Measurements from ENCODE around the gene PML. TPM values are rescaled to one million over a fixed set of nuclear protein-coding genes. Genes with fewer than 3 reads are reported as not detected.

Gene PML, protein sequence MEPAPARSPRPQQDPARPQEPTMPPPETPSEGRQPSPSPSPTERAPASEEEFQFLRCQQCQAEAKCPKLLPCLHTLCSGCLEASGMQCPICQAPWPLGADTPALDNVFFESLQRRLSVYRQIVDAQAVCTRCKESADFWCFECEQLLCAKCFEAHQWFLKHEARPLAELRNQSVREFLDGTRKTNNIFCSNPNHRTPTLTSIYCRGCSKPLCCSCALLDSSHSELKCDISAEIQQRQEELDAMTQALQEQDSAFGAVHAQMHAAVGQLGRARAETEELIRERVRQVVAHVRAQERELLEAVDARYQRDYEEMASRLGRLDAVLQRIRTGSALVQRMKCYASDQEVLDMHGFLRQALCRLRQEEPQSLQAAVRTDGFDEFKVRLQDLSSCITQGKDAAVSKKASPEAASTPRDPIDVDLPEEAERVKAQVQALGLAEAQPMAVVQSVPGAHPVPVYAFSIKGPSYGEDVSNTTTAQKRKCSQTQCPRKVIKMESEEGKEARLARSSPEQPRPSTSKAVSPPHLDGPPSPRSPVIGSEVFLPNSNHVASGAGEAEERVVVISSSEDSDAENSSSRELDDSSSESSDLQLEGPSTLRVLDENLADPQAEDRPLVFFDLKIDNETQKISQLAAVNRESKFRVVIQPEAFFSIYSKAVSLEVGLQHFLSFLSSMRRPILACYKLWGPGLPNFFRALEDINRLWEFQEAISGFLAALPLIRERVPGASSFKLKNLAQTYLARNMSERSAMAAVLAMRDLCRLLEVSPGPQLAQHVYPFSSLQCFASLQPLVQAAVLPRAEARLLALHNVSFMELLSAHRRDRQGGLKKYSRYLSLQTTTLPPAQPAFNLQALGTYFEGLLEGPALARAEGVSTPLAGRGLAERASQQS
- 10 to 100 TPM; 83.8 to 92.3 TPM for total RNA-seq

DNA sequence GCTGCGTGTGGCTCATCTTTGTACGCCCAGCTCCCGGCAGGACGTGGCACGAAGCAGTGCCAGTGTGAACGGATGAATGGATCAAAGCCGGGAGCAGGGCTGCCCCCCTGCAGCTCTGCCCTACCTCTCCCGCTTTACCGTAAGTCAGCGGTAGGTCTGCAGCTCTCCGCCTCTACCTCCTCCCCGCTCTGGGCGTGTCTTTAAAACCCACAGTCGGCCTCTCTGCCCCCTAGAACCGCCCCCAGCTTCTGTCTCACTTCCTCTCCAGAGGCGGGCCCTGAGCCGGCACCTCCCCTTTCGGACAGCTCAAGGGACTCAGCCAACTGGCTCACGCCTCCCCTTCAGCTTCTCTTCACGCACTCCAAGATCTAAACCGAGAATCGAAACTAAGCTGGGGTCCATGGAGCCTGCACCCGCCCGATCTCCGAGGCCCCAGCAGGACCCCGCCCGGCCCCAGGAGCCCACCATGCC lies at the start of gene PML:
PML (plus strand) TSS at position 304 of the 471 bp plus-strand sequence; CDS start at position 401, 97 bp downstream.

DNA sequence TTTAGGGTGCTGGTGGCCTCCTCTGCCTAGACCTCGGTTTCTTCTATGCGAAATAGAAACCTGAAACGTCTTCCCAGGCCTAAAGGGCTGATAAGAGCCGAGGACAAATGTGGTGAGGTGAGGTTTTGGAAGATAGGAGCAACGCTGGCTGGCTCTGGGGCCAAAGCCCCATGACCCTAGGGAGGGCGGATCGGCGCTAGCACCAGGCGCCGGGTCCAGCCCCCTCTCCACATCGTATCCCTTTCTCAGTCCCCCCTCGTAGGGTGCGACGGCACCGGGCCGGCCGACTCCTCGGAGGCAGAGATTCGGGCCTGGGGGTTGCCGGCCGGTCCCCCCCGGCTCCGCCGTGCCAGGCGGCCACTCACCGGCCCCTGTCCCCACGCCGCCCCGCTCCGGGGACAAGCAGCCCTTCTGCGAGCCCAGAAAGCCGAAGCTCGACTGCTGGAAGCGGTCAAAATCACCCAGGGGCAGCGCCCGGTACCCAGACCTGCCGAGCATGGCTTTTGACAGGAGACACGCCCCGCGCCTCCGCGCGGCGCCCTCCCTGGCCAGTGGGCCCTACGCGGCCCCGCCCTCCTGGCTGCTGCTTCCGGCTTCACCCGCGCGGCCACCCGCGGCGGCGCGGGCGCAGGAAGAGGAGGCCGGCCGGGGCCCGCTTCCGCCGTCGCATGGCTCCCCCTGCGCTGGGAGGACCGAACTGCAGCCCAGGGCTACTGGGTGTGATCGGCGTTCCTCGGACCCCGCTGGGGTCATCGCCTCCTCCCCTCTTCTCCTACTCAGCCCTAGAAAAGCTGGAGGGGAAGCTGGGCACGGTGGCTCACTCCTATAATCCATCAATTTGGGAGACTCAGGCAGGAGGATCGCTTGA lies 2.6 kb upstream of the PML start, which contains the start of gene STOML1:
STOML1 (minus strand) TSS at position 570 of the 868 bp plus-strand sequence; CDS start at position 498, 72 bp downstream.

DNA sequence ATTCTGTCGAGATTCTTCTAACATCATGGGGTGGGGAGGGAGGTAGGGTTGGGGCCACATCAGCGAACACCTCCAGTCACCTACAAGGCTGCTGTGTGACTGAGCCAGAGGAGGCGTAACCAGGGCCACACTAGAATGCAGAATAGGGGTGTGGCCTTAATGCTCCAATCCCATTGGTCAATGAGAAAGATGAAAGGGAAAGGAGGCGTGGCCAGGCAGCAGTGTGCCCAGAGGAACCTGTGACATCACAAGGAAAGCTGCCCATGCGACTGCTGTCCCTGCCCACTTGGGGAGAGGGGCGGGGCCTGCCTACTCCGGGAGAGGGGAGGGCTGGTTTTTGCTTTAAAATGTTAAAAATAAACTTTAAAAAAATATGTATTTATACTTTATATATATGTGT lies 87.9 kb downstream of the PML start, which contains the start of gene GOLGA6A:
GOLGA6A (minus strand) TSS at position 101 of the 400 bp plus-strand sequence; CDS start at position 60, 41 bp downstream.

Other genes starting within 250 kb of the PML start
- gene INSYN1, start 241.4 kb upstream of the PML start, total RNA-seq = not detected
- not detected for gene TBC1D21, start 121.2 kb upstream of the PML start, total RNA-seq
- 1 to 10 TPM; 1.9 to 2.5 TPM for gene LOXL1, start 68.3 kb upstream of the PML start, total RNA-seq
- gene STOML1, start 2.4 kb upstream of the PML start, total RNA-seq = 1 to 10 TPM; 8.3 to 9.5 TPM
- gene GOLGA6A, start 87.8 kb downstream of the PML start, total RNA-seq = under 1 TPM in 1 of 2 experiments, not detected in 1; 0.08 TPM
- gene ISLR2, start 135.9 kb downstream of the PML start, total RNA-seq = not detected
- not detected for gene ISLR, start 179.0 kb downstream of the PML start, total RNA-seq
- not detected for gene STRA6, start 208.1 kb downstream of the PML start, total RNA-seq
- not detected for gene CCDC33, start 241.6 kb downstream of the PML start, total RNA-seq